K562 (cell line): Measurements from ENCODE around the gene SNX33. TPM values are rescaled to one million over a fixed set of nuclear protein-coding genes. Genes with fewer than 3 reads are reported as not detected.

ENCODE experiments used
- ARHGAP35 ChIP-seq: fragments of 450-650 bp; IDR thresholded peaks from 2 replicates; pipeline ENCODE4 v1.6.1; 2018; ENCODE audit not compliant: partially characterized antibody
- CBX1 ChIP-seq: sonication (generic); IDR thresholded peaks from 2 replicates; pipeline ENCODE4 v1.6.1; 2016; ENCODE audit warnings: antibody characterized with exemption, low read depth, mild to moderate bottlenecking
- CBX8 ChIP-seq: fragments of 200-600 bp; sonication (generic); IDR thresholded peaks from 2 replicates; pipeline ENCODE4 v1.6.1; 2012; ENCODE audit warnings: borderline replicate concordance, mixed run types, low read depth, mild to moderate bottlenecking, moderate library complexity, mixed read lengths, low read length, control low read depth, inconsistent platforms; ENCODE audit not compliant: poor library complexity, severe bottlenecking; ENCODE audit errors: extremely low read depth
- DMBX1 ChIP-seq: fragments of 250-450 bp; sonication (Bioruptor Pico); IDR thresholded peaks from 2 replicates; pipeline ENCODE4 v1.8.0; 2022; ENCODE audit warnings: inconsistent platforms, mild to moderate bottlenecking, moderate library complexity, borderline replicate concordance
- ELF4 ChIP-seq: fragments of 450-650 bp; formaldehyde crosslinking; IDR thresholded peaks from 2 replicates; pipeline ENCODE4 v1.4.0; 2022; ENCODE audit warnings: missing genetic modification characterization
- EP300 ChIP-seq: IDR thresholded peaks from 2 replicates; pipeline ENCODE4 v1.6.1; 2012; ENCODE audit warnings: low read length, improper control_type of control experiment
- HCFC1 ChIP-seq: IDR thresholded peaks from 2 replicates; pipeline ENCODE4 v1.6.1; 2012; ENCODE audit warnings: low read depth, low read length, improper control_type of control experiment
- HDAC8 ChIP-seq: fragments of 450-650 bp; IDR thresholded peaks from 2 replicates; pipeline ENCODE4 v1.6.1; 2016; ENCODE audit warnings: mild to moderate bottlenecking, missing genetic modification characterization, moderate library complexity, missing compliant biosample characterization
- HMGXB4 ChIP-seq: sonication (generic); formaldehyde crosslinking; IDR thresholded peaks from 2 replicates; pipeline ENCODE4 v1.8.1; 2023; ENCODE audit warnings: mild to moderate bottlenecking, missing genetic modification reagents
- MNT ChIP-seq, 2 experiments: fragments of 450-650 bp; conservative IDR thresholded peaks; 2 replicates each; pipeline ENCODE4 v1.6.1; 2017; ENCODE audit warnings: mild to moderate bottlenecking in 2 of 2, moderate library complexity in 2 of 2
- MTA2 ChIP-seq: fragments of 450-650 bp; IDR thresholded peaks from 2 replicates; pipeline ENCODE4 v1.6.1; 2016; ENCODE audit warnings: low read depth
- MYBL2 ChIP-seq, 2 experiments: fragments of 450-650 bp in 1 of 2; sonication (generic) in 1 of 2; formaldehyde crosslinking in 1 of 2; IDR thresholded peaks; 2 replicates each; pipeline versions ENCODE4 v1.6.1 to v1.8.1; 2017 to 2022; ENCODE audit warnings: borderline replicate concordance in 1 of 2, inconsistent platforms in 1 of 2, low read depth in 1 of 2, mild to moderate bottlenecking in 1 of 2, missing genetic modification reagents in 1 of 2, moderate library complexity in 1 of 2
- POLR2B ChIP-seq: fragments of 450-650 bp; IDR thresholded peaks from 2 replicates; pipeline ENCODE4 v1.6.1; 2018; ENCODE audit warnings: low read depth; ENCODE audit not compliant: partially characterized antibody
- PTRF ChIP-seq: fragments of 450-650 bp; IDR thresholded peaks from 2 replicates; pipeline ENCODE4 v1.6.1; 2016; ENCODE audit warnings: mild to moderate bottlenecking, missing genetic modification characterization, missing compliant biosample characterization
- SAFB ChIP-seq: fragments of 200-400 bp; formaldehyde crosslinking; IDR thresholded peaks from 2 replicates; pipeline ENCODE4 v1.6.1; 2017; ENCODE audit warnings: low read depth, low read length, borderline replicate concordance
- SMARCA5 ChIP-seq: fragments of 450-650 bp; IDR thresholded peaks from 2 replicates; pipeline ENCODE4 v1.6.1; 2016
- TBP ChIP-seq: optimal IDR thresholded peaks from 2 replicates; pipeline ENCODE3; 2011; ENCODE audit warnings: low read depth, low read length, improper control_type of control experiment
- U2AF2 ChIP-seq: fragments of 200-400 bp; formaldehyde crosslinking; optimal IDR thresholded peaks from 2 replicates; pipeline ENCODE3; 2017; ENCODE audit warnings: low read depth, mild to moderate bottlenecking, low read length
- ZC3H11A ChIP-seq: IDR thresholded peaks from 2 replicates; pipeline ENCODE4 v1.6.1; 2012; ENCODE audit warnings: low read depth, low read length, improper control_type of control experiment
- ZNF124 ChIP-seq: sonication (generic); formaldehyde crosslinking; IDR thresholded peaks from 2 replicates; pipeline ENCODE4 v1.8.1; 2022; ENCODE audit warnings: missing genetic modification reagents
- ZNF282 ChIP-seq: sonication (generic); formaldehyde crosslinking; IDR thresholded peaks from 2 replicates; pipeline ENCODE4 v1.8.1; 2023; ENCODE audit warnings: missing genetic modification reagents
- ZNF780A ChIP-seq: fragments of 250-450 bp; sonication (Bioruptor Pico); IDR thresholded peaks from 2 replicates; pipeline ENCODE4 v1.5.0; 2021; ENCODE audit warnings: mild to moderate bottlenecking
- ZNF785 ChIP-seq: fragments of 250-450 bp; sonication (Bioruptor Pico); IDR thresholded peaks from 2 replicates; pipeline ENCODE4 v1.4.0; 2020; ENCODE audit warnings: mild to moderate bottlenecking
- polyA plus RNA-seq, 8 experiments: library from polyadenylated mRNA; depleted of rRNA in 4 of 8; stranded (reverse) in 5 of 8; unstranded in 3 of 8; fragments of >200 nt; fragmentation: Nextera tagmentation in 2 of 8; fragmentation: Illumina TruSeq in 1 of 8; extraction: Ambion mirVana in 2 of 8; extraction: Trizol in 1 of 8; gene quantifications; 2 replicates each; pipeline versions ENCODE4 v1.2.1 to v1.2.3, GENCODE V29; 2011 to 2014; ENCODE audit warnings: inconsistent platforms in 1 of 8, missing spikeins in 1 of 8
- total RNA-seq, 7 experiments: library from RNA; depleted of rRNA in 6 of 7; stranded (reverse); fragments of >200 nt in 6 of 7; fragmentation: Illumina TruSeq in 2 of 7; extraction: Trizol in 2 of 7; gene quantifications; 2 replicates each; pipeline versions ENCODE4 v1.2.1 to v1.2.3, GENCODE V29; 2011 to 2021; ENCODE audit warnings: low replicate concordance in 1 of 7

SNX33 gene
- total and polyA plus RNA-seq, 9 of the 15 experiments (the other 6 are each of a cell fraction or from before 2014, with no cell fraction given) = 1.4 to 14.1 (median 8.2) TPM

DNA sequence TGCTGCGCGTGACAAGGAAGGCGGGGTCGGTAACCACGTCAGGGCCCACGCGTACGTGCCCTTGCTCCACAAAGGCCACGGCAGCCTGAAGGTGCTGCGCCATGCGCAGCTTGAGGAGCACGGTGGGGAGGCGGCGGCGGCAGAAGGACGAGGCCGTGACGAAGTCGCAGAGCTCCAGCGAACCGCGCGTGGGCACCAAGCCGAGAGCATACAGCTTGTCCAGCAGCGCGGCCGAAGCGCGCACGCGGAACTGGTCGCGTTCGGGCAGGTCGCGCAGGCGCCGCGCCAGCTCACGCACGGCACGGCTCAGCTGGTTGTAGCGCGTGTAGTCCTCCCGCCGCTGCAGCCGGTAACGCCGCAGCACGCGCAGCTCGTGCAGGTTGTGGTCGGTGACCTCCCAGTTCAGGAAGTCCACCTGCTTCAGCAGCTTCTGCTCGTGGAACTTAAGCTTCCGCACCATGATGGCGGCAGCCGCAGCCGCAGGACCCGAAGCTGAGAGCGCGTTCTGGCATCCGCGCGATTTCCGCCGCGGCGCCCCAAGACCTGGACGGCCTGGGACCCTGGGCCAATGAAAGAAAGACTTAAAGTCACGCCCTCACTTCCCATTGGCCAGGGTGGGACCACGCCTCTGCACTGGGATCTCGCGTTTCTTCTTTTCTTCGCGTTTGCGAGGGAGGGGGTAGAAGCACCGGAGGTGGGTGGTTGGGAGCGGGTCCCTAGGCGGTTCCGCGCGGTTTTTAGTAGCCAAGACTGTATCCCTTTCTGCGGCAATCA, 7.8 kb upstream of the SNX33 start, which contains the start of gene IMP3 (continued):
- TF ChIP-seq MNT (conservative IDR thresholded peaks at IDR 0.05) (peak; percentile 89 to 96), ARHGAP35 (peak; percentile 79), ZNF780A (CRISPR knock-in tag) (no peak), MTA2 (no peak), ZNF785 (CRISPR knock-in tag) (no peak), ELF4 (no peak; the same call in 1 of the 2 replicates), HCFC1 (peak; percentile 54), U2AF2 (no peak), CBX1 (peak; percentile 35; the same call in 1 of the 2 replicates), TBP (peak; percentile 96), HMGXB4 (CRISPR knock-in tag) (peak; percentile 67; the same call in 1 of the 2 replicates), MYBL2 (IDR thresholded peaks at IDR 0.05; ENCODE audit: low read depth) (no peak), MYBL2 (CRISPR knock-in tag; IDR thresholded peaks at IDR 0.05; ENCODE audit: borderline replicate concordance) (no peak), CBX8 (no peak), PTRF (tag) (no peak), DMBX1 (CRISPR knock-in tag) (no peak), HDAC8 (tag) (peak; percentile 44; the same call in 1 of the 2 replicates), POLR2B (peak; percentile 95), SMARCA5 (no peak), EP300 (no peak), ZNF282 (CRISPR knock-in tag) (peak; percentile 91; the same call in 1 of the 2 replicates), ZC3H11A (no peak), ZNF124 (CRISPR knock-in tag) (no peak), SAFB (no peak; the same call in 1 of the 2 replicates)
